HG03066 (cell line): Measurements from ENCODE around the gene FER.
A peak's percentile ranks its signal among the peaks of the same experiment; 100 is the strongest.
"Not testable (repeated sequence)": the region's sequence is repeated elsewhere in the genome, so short reads cannot be mapped to it uniquely, and the experiment has no call there.

Experiments
- ATAC-seq: cut with Tn5 transposase; IDR thresholded peaks from one replicate; pipeline ENCODE4 v1.9.1; 2021; ENCODE audit warnings: low read depth; ENCODE audit not compliant: unreplicated experiment

FER gene

DNA sequence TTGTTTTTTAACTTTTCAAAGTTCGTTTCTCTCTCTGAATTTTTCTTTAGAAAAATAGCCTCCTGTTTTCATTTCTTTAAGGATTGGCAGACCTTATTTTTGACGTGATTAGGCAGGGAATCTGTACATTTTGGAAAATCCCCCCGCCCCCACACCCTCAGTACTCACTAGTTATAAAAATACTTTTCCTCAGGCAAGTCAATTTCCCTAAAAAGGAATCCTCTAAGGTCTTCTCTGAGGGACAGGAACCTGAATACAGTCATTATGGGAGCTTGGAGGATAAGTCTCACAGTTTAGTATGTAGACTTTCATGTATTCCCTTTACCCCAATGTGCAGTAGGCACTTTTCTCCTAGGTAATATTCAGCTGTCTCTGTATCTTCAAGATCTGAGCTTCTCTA lies 3.9 kb upstream of the FER start:
- ATAC-seq = no peak

DNA sequence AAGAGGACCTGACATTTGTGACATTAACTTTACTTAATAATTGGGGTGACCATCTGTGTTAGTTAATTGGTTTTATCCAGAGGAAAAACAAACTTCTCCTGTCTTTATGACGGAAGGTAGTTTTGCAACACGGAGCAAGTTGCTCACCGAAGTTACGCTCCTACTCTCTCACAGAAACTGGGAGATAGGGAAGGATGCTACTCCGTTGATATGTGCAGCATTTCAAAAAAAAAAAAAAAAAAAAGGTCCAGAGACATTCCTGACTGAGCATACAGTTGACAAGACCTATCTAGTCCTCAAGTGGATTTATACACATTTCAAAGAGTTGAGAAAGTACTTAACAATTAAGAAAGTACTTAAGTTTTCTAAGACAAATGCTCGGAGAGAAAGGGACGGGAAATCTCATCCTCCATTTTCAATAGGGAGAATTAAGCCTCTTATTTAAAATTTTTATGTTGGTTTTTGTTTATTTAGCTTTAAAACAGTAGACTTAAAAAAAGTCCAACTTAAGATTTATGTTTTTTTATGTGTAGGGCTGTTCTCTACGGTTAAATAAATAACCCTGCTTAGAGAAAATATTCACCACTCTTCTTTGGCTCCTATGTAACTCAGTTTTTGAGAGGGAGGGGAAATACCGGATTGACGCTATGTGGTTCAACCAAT lies 455 bp upstream of the FER start:
- no peak for ATAC-seq

DNA sequence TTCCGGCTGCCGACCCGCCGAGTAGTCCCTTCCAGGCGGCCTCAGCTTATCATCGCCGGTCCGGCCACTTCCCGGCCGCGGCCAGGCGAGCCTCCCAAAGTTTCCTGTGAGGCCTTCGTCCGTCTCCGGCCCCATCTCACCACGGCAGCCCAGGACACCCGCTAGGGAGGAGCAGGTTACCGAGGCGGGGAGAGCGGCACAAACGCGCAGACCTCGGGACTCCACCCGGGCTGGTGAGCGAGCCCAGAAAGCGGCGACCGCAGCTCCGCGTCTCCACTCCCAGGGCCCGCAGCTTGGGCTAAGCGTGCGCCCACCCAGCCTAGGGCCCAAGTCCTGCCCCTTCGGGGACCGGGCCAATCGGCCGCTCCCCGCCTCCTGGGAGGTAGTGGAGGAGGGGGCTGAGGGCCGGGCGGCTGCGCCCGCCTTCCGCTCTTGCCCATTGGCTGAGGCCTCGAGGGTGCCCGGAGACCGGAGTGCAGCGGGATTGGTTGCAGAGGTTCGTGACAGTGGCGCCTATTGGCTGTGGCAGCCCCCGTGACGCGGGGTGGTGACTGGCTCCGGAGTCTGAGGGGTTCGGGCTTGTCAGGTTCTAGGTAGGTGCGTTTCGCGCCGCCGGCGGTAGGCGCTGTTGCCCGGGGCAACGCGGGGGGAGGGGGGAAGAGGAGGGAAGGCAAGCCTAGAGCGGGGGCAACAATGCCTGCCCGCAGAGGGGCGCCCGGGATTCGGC lies 867 bp downstream of the FER start:
- peak; percentile 93 for ATAC-seq

DNA sequence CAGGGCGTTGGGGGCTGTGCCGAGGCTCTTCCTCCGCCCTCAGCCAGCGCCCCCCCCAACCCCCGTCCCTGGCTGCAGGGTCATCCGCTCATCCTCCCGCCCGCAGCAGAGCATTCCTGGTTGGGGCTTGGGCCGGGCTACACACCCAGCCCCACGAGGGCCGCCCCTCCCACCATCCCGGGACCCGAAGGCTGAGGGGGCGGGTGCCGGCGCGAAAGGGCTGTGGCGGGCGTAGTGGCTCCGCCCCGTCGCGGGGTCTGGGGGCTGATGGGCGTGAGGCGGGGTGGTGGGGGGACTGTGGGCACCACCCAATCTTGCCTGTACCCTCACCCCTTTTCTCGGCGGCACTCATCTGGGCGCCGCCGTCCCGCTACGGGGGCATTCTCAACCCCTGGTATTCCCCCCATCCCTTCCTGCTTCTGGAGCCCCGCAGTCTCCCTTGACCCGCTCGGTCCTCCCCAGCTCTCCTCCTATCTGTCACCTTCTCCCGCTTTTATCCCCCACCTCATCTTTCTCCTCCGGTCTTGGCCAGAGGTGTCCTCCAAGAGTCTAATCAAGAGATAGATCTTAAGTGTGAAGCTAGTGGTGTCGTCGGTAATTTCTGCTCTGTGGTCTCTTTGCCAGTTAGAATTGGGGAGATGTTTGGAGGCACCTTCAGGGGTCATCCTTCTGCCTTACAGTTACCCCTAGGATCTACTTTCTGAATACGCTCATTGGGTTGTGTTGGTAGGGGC lies 1.6 kb downstream of the FER start:
- peak; percentile 31 for ATAC-seq

DNA sequence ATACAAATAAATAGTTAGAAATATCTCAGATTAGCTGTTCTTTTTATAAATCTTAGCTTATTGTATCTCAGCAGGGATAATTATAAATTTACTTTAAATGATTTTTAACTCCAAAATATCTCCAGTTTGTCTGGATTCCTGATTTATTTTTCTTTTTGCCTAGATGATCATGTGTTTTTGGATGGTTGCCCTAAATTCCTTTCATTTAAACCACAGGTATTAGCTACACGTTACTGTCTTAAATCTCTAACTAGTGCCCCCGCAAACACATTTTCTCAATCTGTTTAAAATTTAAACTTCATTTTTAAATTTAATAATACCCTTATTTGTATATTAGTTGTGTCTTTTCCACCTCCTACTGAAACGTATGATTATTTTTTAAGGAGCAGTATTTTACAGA lies 5.6 kb downstream of the FER start:
- ATAC-seq = no peak

DNA sequence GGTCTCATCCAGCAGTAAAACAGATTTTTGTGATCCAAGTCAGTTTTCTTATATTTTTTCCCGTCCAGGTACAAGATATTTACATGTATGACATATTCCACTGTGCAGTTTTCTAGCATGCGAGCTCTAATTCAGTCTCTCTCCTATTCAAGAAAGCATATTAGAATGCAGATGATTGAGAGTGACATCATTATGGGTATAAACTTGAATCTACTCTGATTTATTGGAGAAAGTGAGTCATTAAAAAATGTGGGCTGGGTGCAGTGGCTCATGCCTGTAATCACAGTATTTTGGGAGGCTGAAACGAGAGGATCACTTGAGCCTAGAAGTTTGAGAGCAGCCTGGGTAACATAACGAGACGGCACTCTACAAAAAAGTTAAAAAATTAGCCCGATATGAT lies 6.2 kb downstream of the FER start:
- ATAC-seq = no peak

DNA sequence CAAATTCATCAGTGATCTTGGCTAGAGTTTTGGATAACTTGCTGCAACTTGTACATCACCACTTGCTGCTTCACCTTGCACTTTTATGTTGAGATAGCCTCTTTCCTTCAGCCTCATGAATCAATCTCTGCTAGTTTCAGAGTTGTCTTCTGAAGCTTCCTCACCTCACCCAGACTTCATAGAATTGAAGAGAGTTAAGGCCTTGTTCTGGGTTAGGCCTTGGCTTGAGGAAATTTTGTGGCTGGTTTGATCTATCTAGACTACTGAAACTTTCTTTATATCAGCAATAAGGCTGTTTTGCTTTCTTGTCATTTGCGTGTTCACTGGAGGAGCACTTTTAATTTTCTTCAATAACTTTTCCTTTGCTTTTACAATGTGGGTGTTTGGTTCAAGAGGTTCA lies 12.8 kb downstream of the FER start:
- ATAC-seq = no peak

DNA sequence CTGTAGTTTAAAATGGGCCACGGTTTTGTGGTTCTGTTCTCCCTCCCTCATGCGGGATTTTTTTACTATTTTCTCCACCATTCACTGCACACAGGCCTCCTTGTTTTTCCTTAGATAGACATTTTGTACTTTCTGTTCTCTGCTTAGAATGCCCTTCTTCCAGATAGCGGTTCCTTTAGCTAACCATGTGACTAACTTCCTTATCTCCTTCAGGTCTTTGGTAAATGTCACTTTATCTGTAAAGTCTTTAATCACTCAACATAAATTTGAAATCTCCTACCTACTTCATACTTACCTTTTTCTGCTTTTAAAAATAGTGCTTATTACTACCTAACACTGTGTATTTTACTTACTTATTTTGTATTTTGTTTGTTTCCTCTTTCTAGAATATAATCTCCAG lies 15.0 kb downstream of the FER start:
- ATAC-seq = no peak

DNA sequence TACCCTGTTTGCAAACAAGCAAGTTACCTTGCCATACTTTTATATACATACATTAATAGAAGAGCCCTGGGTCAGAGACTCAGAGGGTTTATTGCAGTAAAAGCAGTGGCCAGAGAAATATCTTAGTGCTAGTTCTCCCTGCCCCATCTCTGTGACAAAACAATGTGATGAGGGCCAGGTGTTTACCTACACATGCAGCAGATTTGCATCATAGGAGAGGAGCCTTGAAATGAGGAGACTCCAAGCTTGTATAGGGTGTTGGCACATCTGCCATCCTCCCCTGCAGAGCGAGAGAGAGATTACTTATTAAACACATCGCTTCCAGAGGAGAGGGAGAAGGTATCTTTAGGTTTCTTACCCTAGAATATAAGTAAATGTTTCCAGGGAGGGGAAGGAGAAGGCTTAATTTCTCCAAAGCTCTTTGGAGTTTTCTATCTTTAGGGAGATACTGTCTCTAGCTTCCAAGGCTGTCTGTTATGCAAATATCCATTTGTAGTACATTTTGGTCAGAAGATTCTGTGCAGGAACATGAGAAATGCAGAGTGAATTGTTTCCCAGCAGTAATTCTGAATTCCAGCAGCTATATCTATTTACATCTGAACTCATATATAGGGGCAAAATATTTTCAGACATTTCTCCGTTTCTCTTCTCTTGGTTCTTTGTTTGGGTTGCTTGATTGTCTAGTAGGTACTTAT lies 15.7 kb downstream of the FER start:
- ATAC-seq = no peak

DNA sequence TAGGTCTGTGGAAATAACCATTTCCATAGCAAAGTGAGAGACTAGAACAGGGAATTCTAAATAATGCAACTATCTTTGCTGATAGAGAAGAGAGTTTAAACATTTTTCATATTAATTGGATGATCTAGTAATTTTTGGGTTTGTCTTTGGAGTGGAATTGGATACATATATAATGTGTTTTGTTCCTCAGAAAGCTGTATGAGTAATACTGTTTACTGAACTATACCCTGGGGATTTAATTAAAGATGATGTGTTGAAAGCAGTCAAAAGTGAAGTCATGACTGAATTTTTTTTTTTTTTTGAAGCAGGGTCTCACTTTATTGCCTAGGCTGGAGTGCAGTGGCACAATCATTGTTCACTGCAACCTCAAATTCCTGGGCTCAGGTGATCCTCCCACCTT lies 17.9 kb downstream of the FER start:
- no peak for ATAC-seq

DNA sequence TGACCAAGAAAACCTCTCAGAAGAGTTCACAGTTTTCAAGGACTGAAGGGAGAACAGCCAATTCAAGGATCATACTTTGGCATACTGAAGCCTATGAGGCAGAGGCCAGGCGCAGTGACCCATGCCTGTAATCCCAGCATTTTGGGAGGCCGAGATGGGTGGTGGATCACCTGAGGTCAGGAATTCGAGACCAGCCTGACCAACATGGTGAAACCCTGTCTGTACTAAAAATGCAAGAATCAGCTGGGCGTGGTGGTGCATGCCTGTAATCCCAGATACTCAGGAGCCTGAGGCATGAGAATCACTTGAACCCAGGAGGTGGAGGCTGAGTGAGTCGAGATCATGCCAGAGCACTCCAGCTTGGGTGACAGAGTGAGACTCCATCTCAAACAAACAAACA lies 19.2 kb downstream of the FER start:
- not testable (repeated sequence) for ATAC-seq

DNA sequence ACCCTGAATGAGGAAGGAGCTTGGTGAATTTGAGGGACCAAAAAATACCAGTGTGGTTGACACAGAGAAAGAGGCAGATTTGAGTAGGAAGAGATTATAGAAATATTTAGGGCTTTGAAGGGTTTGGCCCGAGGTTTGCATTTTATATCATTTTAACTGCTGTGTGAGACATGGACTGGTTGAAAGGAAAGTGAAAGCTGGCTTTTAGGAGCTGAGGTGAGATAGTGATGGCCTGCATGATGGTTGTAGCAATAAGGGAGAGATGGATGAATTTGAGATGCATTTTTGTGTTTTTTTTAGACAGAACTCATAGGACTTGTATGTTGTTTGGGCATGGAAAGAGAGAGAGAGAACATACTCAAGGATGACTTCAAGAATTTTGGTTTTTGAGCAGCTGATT lies 21.7 kb downstream of the FER start:
- ATAC-seq = no peak

DNA sequence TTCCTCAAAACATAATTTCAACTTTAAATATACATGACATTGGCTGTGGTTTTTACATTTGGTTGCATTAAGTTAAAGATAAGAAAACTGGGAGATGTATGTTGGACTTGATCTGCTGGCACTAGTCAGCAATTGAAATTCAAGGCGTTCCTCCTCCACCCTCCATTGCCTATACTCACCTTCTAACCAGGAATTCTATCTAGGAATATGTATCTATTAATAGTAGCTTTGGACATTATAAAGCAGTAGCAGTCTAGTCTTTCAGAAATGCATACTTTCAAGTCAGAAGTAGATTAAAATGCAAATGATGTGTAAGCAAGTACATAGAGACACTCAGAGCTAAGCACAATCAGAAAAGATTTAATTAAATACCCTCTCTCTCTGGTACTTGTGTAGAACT lies 24.9 kb downstream of the FER start:
- ATAC-seq = no peak

DNA sequence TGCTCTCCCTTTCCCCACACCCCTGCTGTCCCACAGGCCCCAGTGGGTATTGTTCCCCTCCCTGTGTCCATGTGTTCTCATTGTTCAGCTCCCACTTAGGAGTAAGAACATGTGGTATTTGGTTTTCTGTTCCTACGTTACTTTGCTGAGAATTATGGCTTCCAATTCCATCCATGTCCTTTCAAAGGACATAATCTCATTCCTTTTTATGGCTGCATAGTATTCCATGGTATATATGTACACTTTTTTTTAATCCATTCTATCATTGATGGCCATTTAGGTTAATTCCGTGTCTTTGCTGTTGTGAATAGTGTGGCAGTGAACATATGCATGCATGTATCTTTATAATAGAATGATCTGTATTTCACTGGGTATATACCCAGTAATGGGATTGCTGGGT lies 25.6 kb downstream of the FER start:
- ATAC-seq = no peak

DNA sequence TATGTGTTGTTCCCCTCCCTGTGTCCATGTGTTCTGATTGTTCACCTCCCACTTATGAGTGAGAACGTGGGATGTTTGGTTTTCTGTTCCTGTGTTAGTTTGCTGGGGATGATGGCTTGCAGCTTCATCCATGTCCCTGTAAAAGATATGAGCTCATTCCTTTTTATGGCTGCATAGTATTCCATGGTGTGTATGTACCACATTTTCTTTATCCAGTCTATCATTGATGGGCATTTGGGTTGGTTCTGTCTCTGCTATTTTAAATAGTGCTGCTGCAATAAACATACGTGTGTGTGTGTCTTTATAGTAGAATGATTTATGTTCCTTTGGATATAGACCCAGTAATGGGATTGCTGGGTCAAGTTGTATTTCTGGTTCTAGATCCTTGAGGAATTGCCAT lies 26.4 kb downstream of the FER start:
- ATAC-seq = not testable (repeated sequence)

DNA sequence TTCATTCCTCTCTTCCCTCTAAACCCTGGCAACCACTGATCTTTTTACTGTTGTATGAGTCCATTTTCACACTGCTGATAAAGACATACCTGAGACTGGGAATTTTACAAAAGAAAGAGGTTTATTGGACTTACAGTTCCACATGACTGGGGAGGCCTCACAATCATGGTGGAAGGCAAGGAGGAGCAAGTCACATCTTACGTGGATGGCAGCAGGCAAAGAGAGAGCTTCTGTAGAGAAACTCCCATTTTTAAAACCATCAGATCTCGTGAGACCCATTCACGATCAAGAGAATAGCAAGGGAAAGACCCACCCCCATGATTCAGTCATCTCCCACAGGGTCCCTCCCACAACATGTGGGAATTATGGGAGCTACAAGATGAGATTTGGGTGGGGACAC lies 29.9 kb downstream of the FER start:
- not testable (repeated sequence) for ATAC-seq

DNA sequence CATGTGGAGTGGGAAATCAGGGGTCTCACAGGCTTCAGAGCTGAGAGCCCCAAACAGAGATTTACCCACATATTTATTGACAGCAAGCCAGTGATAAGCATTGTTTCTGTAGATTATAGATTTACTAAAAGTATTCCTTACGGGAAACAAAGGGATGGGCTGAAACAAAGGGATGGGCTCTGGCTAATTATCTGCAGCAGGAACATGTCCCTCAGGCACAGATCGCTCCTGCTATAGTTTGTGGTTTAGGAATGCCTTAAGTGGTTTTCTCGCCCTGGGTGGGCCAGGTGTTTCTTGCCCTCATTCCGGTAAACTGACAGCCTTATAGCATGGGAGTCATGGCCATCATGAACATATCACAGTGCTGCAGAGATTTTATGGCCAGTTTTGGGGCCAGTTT lies 36.9 kb downstream of the FER start:
- ATAC-seq = not testable (repeated sequence)

DNA sequence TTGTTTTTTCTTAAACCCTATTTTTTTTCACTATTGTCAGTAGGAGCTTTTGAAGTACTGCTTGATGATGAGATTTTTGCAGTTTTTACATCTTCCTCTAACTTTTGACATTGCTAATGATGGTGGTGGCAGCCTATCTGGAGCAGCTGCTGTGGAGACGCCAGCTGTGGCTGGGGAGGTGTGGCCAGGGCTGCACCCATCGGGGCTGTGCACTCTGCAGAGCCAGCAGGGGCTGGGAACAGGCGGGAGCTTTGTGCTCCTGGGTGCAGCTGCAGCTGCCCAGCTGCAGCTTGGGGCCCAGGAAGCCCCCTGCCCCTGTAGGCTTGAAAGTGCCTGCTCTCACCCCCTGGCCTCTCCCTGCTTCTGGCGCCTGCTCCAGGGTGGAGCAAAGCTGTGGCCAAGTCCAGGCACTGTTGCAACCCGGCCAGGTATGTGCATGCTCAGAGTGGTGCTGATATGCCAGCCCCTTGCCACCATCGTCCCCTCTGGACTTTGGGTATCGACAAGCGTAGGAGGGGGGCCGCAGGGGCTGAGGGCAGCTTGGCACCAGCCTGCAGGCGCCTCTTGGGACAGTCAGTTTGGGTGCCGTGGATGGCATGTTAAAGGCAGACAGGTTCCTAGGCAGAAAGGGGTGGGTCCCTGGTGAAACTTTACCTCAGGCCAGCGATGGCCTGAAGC lies 39.2 kb downstream of the FER start:
- no peak for ATAC-seq

DNA sequence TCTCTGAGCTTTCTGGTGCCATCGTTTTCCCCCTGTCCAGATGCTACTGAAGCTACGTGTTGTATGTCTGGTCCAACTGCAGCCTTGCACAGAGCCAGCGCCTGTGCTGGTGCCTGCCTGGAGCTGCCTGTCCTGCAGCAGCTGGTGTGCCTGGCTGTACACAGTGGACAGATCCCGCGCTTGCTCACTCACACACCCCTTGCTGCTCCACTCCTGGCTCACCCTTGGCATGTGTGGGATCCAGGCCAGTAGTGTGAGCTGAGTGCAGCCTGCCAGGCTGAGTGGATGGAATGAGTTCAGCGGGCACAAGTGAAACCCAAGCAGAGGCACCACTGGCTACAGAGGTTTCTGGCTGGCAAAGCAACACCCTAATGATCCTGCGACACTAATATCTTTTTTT lies 40.4 kb downstream of the FER start:
- no peak for ATAC-seq

DNA sequence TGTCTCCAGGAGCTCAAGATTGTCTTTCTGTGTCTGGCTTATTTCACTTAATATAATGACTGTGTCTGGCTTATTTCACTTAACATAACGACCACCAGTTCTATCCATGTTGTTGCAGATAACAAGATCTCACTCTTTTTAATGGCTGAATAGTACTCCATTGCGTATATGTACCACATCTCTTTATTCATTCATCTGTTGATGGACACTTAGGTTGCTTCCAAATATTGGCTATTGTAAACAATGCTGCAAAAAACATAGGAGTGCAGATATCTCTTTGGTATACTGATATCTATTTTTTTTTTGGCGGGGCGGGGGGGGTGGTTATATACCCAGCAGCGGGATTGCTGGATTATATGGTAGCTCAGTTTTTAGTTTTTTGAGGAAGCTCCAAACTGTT lies 45.5 kb downstream of the FER start:
- ATAC-seq = no peak

DNA sequence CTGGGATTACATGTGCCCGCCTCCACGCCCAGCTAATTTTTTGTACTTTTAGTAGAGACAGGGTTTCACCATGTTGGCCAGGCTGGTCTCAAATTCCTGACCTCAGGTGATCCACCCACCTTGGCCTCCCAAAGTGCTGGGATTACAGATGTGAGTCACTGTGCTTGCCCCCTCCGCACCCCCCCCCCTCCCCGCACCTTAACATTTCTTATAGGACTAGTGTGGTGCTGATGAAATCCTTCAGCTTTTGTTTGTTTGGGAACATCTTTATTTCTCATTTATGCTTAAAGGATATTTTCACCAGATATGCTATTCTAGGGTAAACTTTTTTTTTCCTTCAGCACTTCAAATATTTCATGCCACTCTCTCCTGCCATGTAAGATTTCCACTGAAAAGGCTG lies 46.7 kb downstream of the FER start:
- not testable (repeated sequence) for ATAC-seq
